ENCODE data around the gene NUP43.

Gene NUP43

GRCh38 chr6:149681209-149681608, 65.1 kb downstream of the NUP43 start:
- no peak overlapping the region for H2AFZ ChIP-seq (ENCODE audit: low read depth, low read length, severe bottlenecking)
- H3K36me3 ChIP-seq (ENCODE audit: low read length), result peaks cover 25% of the 10 kb centered on the region
- H3F3A ChIP-seq (ENCODE audit: insufficient read depth), result no peaks in the 10 kb centered on the region
- H3K9me2 ChIP-seq (replicated peaks; ENCODE audit: insufficient read depth, low read length), result no peaks in the 10 kb centered on the region
- H3K9me3 ChIP-seq (ENCODE audit: insufficient read depth, low read length), result no peaks in the 10 kb centered on the region
- no peak overlapping the region for H3K27ac ChIP-seq (ENCODE audit: low read depth, low read length)
- H3K9ac ChIP-seq (ENCODE audit: low read length), result no peak overlapping the region
- no peaks in the 10 kb centered on the region for H3K27me3 ChIP-seq (ENCODE audit: low read length)
- H3K4me3 ChIP-seq (ENCODE audit: insufficient read depth, low read length, poor library complexity, severe bottlenecking), result no peak overlapping the region
- TF ChIP-seq EZH2phosphoT487 (conservative IDR thresholded peaks at IDR 0.05; ENCODE audit: low read length) (no peak), CTCF (IDR thresholded peaks at IDR 0.05; ENCODE audit: insufficient read depth, low read length, poor library complexity, severe bottlenecking) (no peak)
- H3K4me2 ChIP-seq (ENCODE audit: low read depth, low read length, poor library complexity, severe bottlenecking), result no peak overlapping the region
- peaks cover 15% of the 10 kb centered on the region for H3K79me2 ChIP-seq (ENCODE audit: insufficient read depth, low read length)
- no peaks in the 10 kb centered on the region for H4K20me1 ChIP-seq (ENCODE audit: low read depth, low read length)

GRCh38 chr6:149680503-149680902, 65.8 kb downstream of the NUP43 start:
- peaks cover 31% of the 10 kb centered on the region for H3K36me3 ChIP-seq (ENCODE audit: low read length)
- H3K79me2 ChIP-seq (ENCODE audit: insufficient read depth, low read length), result peaks cover 15% of the 10 kb centered on the region; the same call in 1 of the 2 replicates
- no peak overlapping the region for H3K27ac ChIP-seq (ENCODE audit: low read depth, low read length)
- no peaks in the 10 kb centered on the region for H3K27me3 ChIP-seq (ENCODE audit: low read length)
- no peaks in the 10 kb centered on the region for H3K9me2 ChIP-seq (replicated peaks; ENCODE audit: insufficient read depth, low read length)
- no peaks in the 10 kb centered on the region for H3F3A ChIP-seq (ENCODE audit: insufficient read depth)
- no peak overlapping the region for H3K4me3 ChIP-seq (ENCODE audit: insufficient read depth, low read length, poor library complexity, severe bottlenecking)
- TF ChIP-seq CTCF (IDR thresholded peaks at IDR 0.05; ENCODE audit: insufficient read depth, low read length, poor library complexity, severe bottlenecking), result no peak
- no peak for TF ChIP-seq EZH2phosphoT487 (conservative IDR thresholded peaks at IDR 0.05; ENCODE audit: low read length)
- H3K9me3 ChIP-seq (ENCODE audit: insufficient read depth, low read length), result no peaks in the 10 kb centered on the region
- no peak overlapping the region for H2AFZ ChIP-seq (ENCODE audit: low read depth, low read length, severe bottlenecking)
- H4K20me1 ChIP-seq (ENCODE audit: low read depth, low read length), result no peaks in the 10 kb centered on the region
- no peak overlapping the region for H3K4me2 ChIP-seq (ENCODE audit: low read depth, low read length, poor library complexity, severe bottlenecking)
- H3K9ac ChIP-seq (ENCODE audit: low read length), result no peak overlapping the region

All from SU-DHL-6 (cell line).